DND-41 (cell line): ENCODE results near the gene ASPDH.

Experiments
- ATAC-seq: fragments of 200-7000 bp; cut with Tn5 transposase; 3 replicates; pipeline ENCODE4 v1.9.1; 2021; ENCODE audit warnings: low read depth; ENCODE audit not compliant: insufficient read depth
- DNase-seq: peaks from one replicate; pipeline ENCODE4 v3.0.0-alpha.2; 2020
- H2AFZ ChIP-seq: 2 replicates; pipeline ENCODE4 v1.6.0; 2012; ENCODE audit warnings: low read depth, low read length
- H3K27ac ChIP-seq: 2 replicates; pipeline ENCODE4 v1.5.1; 2012; ENCODE audit warnings: low read length, inconsistent platforms
- H3K27me3 ChIP-seq: fragments of 200-600 bp; sonication (generic); 2 replicates; pipeline ENCODE4 v1.6.0; 2012; ENCODE audit warnings: low read length, mild to moderate bottlenecking, inconsistent platforms; ENCODE audit not compliant: insufficient read depth, poor library complexity
- H3K36me3 ChIP-seq: 2 replicates; pipeline ENCODE4 v1.5.1; 2012; ENCODE audit warnings: low read length, inconsistent platforms; ENCODE audit not compliant: insufficient read depth
- H3K4me1 ChIP-seq: 2 replicates; pipeline ENCODE4 v1.5.1; 2012; ENCODE audit warnings: mild to moderate bottlenecking, low read length; ENCODE audit not compliant: insufficient read depth
- H3K4me2 ChIP-seq: 2 replicates; pipeline ENCODE4 v1.6.0; 2012; ENCODE audit warnings: mild to moderate bottlenecking, moderate library complexity, low read length, inconsistent platforms; ENCODE audit not compliant: insufficient read depth
- H3K4me3 ChIP-seq, 2 experiments: fragments of 200-600 bp in 1 of 2; shearing (Covaris generic) in 1 of 2; 2 replicates each; pipeline ENCODE4 v1.5.1; 2012 to 2016; ENCODE audit warnings: inconsistent platforms in 2 of 2, low read length in 2 of 2, mild to moderate bottlenecking in 2 of 2, low read depth in 1 of 2, moderate library complexity in 1 of 2
- H3K79me2 ChIP-seq: 2 replicates; pipeline ENCODE4 v1.6.0; 2012; ENCODE audit warnings: low read length, inconsistent platforms; ENCODE audit not compliant: insufficient read depth
- H3K9ac ChIP-seq: 2 replicates; pipeline ENCODE4 v1.6.0; 2012; ENCODE audit warnings: low read depth, mild to moderate bottlenecking, inconsistent platforms, low read length, moderate library complexity
- H3K9me3 ChIP-seq: 2 replicates; pipeline ENCODE4 v1.5.1; 2012; ENCODE audit warnings: low read length, moderate library complexity, mild to moderate bottlenecking, inconsistent platforms; ENCODE audit not compliant: insufficient read depth, severe bottlenecking
- H4K20me1 ChIP-seq: 2 replicates; pipeline ENCODE4 v1.6.0; 2012; ENCODE audit warnings: low read length; ENCODE audit not compliant: insufficient read depth
- EZH2 ChIP-seq: IDR thresholded peaks from 3 replicates; pipeline ENCODE4 v1.6.1; 2012; ENCODE audit warnings: borderline replicate concordance, low read depth, mild to moderate bottlenecking, moderate library complexity, low read length, inconsistent platforms; ENCODE audit not compliant: severe bottlenecking
- TF ChIP-seq, protein P1 (sequence below): IDR thresholded peaks from 2 replicates; pipeline ENCODE4 v1.5.1; 2012; ENCODE audit warnings: borderline replicate concordance, low read length, moderate library complexity, mild to moderate bottlenecking; ENCODE audit not compliant: poor library complexity, severe bottlenecking; ENCODE audit errors: extremely low read depth

Gene ASPDH

DNA sequence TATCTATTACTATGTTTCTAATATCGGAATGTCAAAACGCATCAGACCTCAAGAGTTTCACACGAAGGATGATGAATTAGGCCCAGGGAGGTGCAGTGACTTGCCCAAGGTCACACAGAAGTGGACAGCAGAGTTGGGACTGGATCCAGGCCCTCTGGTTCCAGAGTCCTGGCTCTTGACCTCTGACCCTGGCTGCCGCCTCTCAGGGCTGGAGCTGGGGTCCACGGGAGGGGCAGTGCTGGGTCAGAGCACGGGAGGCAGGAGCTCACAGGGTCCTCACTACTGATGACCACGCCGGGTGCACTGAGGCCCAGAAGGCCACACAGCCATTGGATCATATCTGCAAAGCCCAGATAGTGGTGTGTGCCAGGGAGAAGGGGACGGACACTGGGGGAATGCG, 9.2 kb upstream of the ASPDH start:
- Histone ChIP-seq H3K79me2 (no peaks in the 10 kb centered on the region), H3K36me3 (no peaks in the 10 kb centered on the region), H4K20me1 (no peaks in the 10 kb centered on the region), H2AFZ (no peak overlapping the region), H3K4me2 (no peak overlapping the region), H3K27me3 (no peaks in the 10 kb centered on the region), H3K27ac (no peak overlapping the region), H3K4me1 (no peaks in the 10 kb centered on the region), H3K9me3 (no peaks in the 10 kb centered on the region), H3K4me3 (no peak overlapping the region), H3K9ac (no peak overlapping the region)
- ATAC-seq (no peak), DNase-seq (no peak)
- no peak for TF ChIP-seq EZH2
- TF ChIP-seq, protein P1, sequence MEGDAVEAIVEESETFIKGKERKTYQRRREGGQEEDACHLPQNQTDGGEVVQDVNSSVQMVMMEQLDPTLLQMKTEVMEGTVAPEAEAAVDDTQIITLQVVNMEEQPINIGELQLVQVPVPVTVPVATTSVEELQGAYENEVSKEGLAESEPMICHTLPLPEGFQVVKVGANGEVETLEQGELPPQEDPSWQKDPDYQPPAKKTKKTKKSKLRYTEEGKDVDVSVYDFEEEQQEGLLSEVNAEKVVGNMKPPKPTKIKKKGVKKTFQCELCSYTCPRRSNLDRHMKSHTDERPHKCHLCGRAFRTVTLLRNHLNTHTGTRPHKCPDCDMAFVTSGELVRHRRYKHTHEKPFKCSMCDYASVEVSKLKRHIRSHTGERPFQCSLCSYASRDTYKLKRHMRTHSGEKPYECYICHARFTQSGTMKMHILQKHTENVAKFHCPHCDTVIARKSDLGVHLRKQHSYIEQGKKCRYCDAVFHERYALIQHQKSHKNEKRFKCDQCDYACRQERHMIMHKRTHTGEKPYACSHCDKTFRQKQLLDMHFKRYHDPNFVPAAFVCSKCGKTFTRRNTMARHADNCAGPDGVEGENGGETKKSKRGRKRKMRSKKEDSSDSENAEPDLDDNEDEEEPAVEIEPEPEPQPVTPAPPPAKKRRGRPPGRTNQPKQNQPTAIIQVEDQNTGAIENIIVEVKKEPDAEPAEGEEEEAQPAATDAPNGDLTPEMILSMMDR: no peak

DNA sequence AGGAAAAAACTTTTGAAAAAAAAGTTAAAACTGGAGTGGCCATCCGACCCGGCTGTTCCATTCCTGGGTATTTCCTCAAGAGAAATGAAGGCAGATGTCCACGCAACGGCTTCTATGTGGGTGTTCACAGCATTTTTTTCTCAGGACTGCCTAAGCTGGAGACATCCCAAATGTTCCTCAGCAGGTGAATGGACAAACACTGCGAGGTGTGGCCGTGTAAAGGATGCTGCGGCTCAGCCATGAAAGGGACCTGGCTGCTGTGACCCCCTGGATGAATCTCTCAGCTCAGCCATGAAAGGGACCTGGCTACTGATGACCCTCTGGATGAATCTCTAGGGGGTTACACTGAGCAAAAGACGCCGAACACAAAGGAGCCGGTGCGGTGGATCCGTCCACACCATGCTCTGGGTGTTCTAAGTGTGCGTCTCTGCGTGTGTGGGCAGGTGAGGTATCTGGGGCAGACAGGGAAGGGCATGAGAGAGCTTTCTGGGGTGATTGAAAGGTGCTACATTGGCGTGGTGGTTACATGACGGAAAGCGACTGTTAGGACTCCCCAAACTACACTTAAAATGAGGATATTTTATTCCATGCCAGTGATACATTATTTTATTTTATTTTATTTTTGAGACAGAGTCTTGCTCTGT, 7.2 kb upstream of the ASPDH start:
- H3K4me1 ChIP-seq: no peaks in the 10 kb centered on the region

DNA sequence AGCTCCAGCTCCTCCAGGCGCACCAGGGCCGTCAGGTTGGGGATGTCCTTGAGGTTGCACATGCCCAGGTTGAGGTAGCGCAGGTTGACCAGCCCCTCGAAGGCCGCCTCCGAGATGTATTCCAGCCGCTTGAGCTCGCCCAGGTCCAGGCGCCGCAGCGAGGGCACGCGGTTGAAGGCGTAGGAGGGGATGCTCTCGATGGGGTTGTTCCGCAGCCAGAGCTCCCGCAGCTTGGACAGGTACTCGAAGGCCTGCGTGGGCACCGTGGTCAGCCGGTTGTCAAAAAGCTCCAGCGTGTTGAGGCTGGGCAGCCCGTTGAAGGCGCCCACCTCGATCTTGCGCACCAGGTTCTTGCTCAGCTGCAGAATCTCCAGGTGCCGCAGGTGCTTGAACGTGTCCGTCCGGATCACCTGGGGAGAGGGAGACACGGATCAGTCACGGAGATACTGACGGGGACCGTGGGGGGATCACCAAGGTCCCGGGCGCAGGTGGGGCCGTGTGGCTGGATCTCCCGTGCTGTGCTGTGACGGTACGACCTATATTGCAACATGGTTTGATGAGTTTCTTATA, 5.4 kb upstream of the ASPDH start:
- Histone ChIP-seq H4K20me1 (no peaks in the 10 kb centered on the region), H3K4me1 (no peaks in the 10 kb centered on the region), H3K9ac (no peak overlapping the region), H3K79me2 (no peaks in the 10 kb centered on the region), H3K4me2 (no peak overlapping the region), H3K9me3 (no peaks in the 10 kb centered on the region), H3K27ac (no peak overlapping the region), H3K36me3 (no peaks in the 10 kb centered on the region), H2AFZ (no peak overlapping the region), H3K4me3 (no peak overlapping the region), H3K27me3 (no peaks in the 10 kb centered on the region)
- TF ChIP-seq EZH2: no peak
- TF ChIP-seq, protein P1: no peak
- DNase-seq (no peak), ATAC-seq (no peak)

More for the DNA sequence above, 7.2 kb upstream of the ASPDH start:
- DNase-seq (no peak), ATAC-seq (no peak)
- Histone ChIP-seq H3K9me3 (no peaks in the 10 kb centered on the region), H4K20me1 (no peaks in the 10 kb centered on the region), H3K9ac (no peak overlapping the region), H3K27me3 (no peaks in the 10 kb centered on the region), H3K79me2 (no peaks in the 10 kb centered on the region), H2AFZ (no peak overlapping the region), H3K27ac (no peak overlapping the region), H3K4me3 (no peak overlapping the region), H3K4me2 (no peak overlapping the region), H3K36me3 (no peaks in the 10 kb centered on the region)
- TF ChIP-seq EZH2: no peak
- TF ChIP-seq, protein P1: no peak
